Stimulated activated CD4-positive, alpha-beta T cell treated with anti-CD3 and anti-CD28 coated beads, Interleukin-12 subunit alpha, Interleukin-12 subunit beta, amount 100 ng/mL, for 48 hours (primary cell): ENCODE measurements around the gene BRD2.

Experiments used
- DNase-seq, 3 donors: peaks; one replicate each; pipeline ENCODE4 v3.0.0-alpha.2; 2020; ENCODE audit warnings: low read depth in 2 of 3, low spot score in 1 of 3

Gene BRD2

GRCh38 chr6:33023536-33023935 is 55.1 kb downstream of the BRD2 start:
- DNase-seq: no peak

GRCh38 chr6:33024521-33024920 is 56.1 kb downstream of the BRD2 start:
- no peak for DNase-seq

GRCh38 chr6:33028220-33028849 is 59.9 kb downstream of the BRD2 start:
- no peak for DNase-seq

GRCh38 chr6:33029328-33030184 is 61.2 kb downstream of the BRD2 start:
- DNase-seq: peak in 1 of 3 donors; percentile 10

GRCh38 chr6:33030245-33030644 is 61.9 kb downstream of the BRD2 start:
- no peak for DNase-seq
